Effector CD4-positive, alpha-beta T cell (primary cell): ENCODE results near the gene ADRM1.

Experiments
- DNase-seq: peaks from one replicate; pipeline ENCODE4 v3.0.0-alpha.2; 2020

Gene ADRM1

DNA sequence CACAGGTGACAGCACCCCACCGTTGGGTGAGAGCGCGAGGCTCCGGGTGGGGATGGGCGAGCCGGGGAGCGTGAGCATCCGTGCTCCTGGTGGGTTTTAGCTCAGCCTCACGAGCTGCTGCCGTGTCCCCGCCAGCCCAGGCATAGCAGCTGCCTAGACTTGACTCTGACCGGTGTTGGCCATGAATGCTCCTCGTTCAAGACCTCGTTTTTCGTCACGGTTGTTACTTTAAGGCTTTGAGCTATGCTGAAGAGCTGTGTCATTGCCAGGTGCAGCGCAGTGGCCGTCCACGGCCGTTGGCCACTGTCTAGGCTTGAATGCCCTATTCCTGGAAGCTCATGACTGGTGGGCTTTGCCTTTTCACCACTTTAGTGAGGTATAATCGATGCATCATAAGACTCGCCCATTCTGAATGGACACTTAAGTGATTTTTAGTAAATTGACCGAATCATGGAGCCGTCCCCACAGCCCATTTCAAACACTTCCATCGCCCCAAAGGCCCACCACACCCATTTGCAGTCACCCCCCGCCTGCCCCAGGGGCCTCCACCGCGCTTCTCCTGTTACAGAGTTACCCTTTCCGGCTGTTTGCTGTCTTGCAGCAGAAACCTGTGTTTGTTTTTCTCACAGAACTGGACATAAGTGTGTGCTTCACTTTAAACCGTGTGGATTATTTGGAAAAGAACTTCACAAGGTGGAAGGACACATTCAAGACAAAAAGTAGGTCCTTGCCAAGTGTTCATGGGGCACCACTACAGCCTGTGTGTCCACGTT is 21.4 kb upstream of the ADRM1 start:
- no peak for DNase-seq

DNA sequence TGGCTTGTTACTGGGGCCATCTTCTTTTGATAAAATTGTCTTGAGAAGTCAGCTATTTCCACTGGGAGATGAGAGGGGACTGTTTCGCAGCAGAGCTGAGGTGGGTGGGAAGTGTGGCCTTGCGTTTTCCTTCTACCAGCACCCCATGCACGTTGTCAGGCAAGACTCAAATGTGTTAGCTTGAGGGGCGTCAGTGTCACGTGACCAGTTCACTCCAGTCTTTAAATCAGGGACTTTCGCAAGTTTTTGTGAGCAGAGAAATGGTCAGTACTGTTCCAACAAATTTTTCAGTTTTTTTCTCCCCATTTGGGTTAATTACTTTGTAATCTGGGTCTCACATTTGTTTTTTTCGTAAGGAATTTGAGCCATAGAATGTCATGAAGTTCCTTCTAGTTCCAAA is 20.7 kb upstream of the ADRM1 start:
- DNase-seq: no peak

DNA sequence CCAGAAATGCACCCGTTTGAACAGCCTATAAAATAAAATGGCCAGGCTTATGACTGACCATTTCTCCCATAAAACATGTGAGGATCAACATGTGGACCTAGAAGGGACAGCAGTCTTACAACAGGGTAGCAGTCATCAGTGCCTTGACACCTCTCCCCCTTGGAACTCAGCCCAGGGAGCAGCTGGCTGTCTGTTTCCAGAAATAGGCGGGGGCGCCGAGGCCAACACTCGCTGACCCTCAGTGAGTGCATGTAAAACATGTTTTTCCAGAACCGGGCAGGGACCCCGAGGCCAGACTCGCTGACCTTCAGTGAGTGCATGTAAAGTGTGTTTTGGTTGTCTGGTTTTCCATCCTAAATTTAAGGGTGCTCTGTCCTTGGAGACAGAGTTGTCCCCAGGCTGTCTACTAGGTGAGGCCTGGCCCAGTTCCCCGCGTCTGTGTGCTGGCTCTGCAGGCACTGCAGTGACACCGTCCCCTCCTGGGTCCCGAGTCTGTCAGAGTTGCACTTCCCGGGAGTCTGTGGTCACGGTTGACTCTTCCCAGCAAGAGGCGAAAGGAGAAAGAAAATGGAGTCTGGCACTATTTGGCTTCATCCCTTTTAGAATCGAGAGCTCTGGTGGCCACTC is 19.8 kb upstream of the ADRM1 start:
- no peak for DNase-seq

DNA sequence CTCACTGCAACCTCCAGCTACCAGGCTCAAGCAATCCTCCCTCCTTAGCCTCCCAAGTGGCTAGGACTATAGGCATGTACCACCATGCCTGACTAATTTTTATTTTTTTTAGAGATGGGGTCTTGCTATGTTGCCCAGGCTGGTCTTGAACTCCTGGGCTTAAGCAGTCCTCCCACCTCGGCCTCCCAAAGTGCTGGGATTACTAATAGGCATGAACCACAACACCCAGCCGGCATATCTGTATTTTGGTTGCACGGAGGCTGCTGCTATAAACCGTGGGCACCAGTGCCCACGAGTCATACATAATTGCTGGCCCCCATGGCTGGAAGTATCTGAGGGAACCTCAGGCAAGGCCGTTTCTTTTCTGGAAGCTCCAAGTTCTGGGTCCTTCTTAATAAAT is 18.3 kb upstream of the ADRM1 start:
- no peak for DNase-seq

DNA sequence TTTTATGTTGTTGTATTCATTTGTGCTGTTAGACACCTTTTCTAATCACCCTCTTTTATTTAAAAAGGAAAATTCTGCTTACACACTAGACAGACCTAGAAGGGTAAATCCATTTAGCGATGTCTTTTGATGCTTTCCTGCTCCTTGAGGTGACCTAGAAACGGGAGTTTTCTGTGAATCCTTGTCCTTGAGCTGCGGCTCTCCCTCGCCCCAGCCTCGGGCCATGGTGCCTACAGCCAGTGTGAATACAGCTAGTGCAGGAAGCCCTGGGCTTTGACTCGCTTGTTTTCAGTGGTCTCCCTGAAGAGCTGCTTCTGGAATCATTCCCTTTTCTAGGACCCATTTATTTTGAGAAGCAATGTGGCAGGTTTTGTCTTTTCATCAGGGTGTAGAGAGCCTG is 17.6 kb upstream of the ADRM1 start:
- DNase-seq: no peak

DNA sequence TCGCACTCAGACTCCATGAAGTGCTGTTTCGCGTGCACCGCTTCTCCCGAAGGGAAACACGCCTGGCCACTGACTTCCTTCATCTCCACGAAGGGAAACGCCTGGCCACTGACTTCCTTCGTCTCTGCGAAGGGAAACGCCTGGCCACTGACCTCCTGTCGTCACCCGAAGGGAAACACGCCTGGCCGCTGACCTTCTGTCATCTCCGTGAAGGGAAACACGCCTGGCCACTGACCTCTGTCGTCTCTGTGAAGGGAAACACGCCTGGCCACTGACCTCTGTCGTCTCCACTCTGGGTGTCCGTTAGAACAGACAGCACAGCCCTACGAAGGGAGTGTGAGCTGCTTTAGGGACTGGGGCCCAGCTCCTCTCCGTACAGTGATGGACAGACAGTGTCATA is 17.1 kb upstream of the ADRM1 start:
- no peak for DNase-seq

DNA sequence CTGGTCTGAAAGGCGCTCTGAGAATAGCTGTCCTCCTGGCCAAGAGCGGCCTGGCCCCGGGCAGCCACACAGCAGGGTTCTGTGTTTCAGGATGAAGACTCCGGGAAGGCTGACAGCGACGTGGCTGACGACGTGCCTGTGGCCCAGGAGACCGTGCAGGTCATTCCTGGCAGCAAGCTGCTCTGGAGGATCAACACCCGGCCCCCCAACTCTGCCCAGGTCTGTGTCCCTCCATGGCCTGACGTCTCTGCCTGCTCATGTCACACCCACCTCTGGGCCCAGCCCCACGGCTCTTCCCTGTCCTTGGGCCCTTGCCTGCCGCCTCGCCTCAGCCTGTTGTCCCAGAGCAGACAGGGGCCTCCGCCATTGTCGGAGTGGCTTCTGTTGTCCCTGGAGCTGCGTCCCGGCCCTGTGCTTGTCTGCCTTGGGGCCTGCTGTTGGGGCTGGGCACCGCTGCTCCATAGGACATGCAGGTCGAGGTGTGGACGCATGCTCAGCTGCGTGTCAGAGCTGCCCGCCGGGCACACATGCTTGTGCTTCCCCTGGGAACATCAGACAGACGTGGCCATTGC is 16.2 kb upstream of the ADRM1 start:
- DNase-seq: no peak

DNA sequence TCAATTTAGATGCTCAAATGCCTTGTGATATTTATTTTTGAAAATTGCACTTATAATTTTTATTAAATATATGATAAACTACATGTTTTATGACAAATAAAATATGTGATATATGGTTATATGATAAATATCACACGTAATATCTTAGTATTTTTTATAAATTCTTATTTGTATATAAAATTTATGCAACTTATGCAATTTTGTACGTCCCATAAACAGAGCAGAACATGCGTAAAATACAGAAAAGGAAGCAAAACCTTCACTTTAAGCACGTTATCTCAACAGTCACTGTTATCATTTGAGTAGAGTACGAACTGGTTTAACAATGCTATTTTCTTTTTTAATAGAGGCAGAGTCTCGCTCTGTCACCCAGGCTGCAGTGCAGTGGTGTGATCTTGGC is 15.7 kb upstream of the ADRM1 start:
- DNase-seq: no peak

DNA sequence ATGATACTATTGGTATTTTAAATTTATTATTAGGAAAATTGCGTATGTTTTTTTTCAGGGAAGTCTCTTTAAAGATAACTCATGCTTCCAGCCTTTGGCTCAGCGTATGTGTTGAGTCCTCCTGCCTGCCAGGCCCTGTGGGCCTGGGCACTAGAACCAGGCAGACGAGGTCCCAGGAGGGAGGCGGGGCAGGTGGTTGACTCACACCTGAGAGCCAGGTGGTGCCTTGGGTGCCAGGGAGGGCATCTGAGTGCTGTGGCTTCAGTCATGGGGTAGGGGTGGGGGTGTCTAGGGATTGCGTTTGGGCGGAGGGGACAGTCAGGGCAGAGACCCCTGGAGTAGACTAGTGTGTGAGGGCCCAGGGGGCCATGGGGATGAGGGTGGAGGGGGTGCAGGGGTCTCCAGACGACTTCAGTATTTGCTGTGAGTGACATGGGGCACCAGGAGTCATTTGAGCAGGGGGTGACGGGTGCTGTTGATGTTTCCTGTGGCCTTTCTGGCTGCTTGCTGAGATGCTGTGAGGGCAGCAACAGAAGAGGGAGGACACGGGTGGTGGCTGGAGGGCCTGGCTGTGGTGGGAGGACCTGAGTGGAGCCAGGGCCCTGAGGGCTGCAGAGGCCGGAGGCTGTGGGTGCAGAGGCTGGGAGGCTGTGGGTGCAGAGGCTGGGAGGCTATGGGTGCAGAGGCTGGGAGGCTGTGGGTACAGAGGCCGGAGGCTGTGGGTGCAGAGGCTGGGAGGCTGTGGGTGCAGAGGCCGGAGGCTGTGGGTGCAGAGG is 14.8 kb upstream of the ADRM1 start:
- no peak for DNase-seq

DNA sequence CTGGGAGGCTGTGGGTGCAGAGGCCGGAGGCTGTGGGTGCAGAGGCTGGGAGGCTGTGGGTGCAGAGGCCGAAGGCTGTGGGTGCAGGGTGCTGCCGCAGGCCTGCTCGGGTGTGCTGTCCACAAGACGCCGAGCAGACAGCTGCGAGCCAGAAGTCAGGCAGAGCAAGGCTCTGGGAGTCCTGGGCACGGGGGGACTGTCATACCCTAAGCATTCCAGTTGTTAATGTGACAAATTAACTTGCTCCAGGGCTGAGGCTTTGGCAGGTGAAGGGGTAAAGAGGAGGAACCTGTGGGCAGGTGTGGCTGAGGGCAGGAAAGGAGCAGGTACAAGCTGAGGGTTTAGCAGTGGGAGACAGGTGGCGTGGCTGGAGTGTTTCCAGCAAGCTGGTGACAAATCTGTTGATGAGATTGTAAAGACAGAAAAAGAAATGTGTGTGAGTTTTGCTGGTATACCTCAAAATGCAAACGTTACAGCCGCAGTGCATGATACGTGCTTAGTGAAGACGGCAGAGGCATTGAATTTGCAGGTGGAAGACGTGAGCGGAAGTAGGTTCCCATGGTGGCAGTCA is 14.2 kb upstream of the ADRM1 start:
- DNase-seq: no peak

DNA sequence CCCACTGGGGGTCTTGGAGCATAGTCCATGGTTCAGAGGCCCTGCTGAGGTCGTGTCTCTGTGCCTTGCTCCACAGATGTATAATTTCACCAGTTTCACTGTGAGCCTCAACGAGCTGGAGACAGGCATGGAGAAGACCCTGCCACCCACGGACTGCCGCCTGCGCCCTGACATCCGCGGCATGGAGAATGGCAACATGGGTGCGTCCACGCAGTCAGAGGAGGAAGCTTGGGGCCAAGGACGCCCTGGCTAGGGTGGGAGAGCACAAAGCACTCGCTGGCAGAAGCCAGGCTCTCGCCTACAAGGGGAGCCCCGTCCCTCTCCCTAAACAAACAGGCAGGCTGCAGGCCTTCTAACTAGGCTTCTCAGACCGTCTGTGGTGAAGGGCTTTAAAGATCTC is 13.7 kb upstream of the ADRM1 start:
- DNase-seq: no peak

DNA sequence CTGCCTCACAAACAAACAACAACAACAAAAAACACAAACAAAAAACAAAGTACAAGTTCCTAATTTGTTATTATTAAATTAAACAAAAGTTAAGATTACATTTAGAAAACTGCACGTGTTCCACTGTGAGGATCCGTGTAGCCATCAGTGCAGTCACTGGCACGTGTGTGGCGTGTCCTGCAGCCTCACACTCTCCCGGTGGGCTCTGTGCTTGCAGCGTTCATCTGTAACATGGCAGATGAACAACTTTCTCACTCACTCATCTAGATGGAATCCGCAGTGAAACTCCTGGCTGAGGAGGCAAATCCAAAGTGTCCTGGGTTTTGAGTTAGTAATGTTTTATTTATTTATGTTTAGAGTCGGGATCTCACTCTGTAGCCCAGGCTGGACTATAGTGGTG is 12.9 kb upstream of the ADRM1 start:
- no peak for DNase-seq

DNA sequence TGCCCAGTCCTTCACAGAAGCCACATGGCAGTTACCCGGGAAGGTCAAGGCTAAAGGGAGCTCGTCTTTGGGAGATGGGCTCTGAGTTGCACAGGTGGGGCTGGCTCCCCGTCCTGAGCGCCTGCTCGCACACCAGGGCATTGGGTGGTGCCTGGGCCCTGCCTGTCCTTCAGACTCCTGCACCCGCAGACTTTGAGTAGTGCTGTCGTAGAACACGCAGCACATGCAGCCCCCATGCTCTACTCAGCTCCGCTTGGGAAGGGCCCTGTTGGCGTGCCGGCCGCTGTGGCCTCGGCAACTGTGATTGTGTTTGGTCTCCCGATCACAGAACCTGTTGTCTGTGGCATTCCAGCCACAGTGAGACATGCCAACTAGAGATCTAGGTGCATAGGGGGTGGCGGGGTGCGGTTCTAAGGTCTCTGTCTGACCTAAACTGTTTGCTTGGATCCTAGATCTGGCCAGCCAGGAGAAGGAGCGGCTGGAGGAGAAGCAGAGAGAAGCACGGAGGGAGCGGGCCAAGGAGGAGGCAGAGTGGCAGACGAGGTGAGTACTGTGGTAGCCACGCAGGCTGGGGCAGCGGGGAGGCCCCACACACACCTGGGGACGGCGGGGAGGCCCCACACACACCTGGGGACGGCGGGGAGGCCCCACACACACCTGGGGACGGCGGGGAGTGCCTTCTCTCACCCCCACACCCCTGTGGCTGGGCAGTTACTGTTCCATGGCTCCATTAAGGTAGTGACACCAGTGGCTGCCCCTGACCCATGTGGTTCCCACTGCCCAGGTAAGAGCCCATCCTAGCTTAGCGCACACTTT is 11.3 kb upstream of the ADRM1 start:
- DNase-seq: no peak

DNA sequence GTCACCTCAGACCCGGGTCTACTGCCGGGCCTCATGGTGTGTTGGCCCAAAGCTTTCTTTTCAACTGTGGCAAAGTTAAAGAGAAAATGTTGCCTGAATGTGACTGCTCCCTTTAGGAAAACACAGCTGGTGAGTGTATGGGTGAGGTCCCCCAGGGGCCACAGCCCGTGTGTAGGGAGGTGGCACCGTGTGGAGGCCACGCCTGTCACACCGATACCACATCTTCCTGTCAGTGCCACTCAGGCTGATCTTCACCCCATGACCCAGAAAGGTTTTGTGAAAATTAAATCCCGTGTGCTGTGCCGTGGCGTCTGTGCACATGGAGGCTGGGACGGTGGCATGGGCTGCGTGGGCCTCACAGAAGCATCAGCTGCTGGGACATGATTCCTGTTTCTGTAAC is 10.7 kb upstream of the ADRM1 start:
- no peak for DNase-seq

DNA sequence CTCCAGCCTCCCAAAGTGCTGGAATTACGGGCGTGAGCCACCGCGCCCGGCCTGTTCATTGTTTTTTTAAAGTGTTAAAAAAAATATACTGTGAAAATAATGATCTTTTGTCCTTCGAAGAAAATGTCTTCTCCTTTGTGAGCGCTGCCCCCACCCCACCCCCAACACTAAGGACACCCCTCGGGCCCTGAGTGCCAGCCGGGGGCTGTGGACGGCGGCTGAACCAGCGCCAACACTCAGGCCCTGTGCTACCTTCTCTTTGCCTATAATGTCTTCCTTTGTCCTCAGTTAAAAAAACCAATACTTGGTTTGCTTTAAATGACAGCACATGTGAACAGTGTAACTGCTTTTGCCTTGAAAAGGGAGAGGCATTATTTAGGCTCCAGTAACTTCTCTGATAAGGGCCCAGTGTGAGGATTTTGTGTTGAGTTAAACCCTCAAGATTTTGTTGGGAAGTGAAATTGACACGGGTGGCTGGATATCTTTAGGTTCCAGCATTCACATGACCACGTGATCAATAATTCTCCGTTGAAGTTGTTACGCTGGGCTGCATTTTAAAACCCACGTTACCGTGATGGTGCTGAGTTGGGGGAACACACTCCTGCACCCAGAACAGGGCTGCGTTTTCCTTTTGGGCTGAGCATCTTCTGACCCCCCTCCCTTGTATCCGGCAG is 9.5 kb upstream of the ADRM1 start:
- no peak for DNase-seq

DNA sequence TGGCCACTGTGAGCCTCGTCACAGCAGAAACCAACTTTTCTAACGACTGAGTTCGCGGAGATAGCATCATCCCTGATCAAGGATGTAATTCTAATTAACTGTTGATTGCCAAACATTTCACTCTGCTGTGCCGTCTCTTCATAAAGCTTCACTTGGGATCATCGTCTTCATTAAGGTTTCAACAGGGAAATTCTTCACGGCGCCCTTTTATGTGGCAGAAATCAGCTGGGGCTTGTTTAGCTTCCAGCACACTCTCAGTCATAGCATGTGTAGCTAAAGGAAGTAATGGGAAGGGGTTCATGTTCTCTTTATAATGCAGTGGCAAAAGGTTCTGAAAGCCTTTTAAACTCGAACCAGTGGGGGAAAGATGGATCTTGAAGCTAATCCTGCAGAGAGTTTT is 8.9 kb upstream of the ADRM1 start:
- no peak for DNase-seq

DNA sequence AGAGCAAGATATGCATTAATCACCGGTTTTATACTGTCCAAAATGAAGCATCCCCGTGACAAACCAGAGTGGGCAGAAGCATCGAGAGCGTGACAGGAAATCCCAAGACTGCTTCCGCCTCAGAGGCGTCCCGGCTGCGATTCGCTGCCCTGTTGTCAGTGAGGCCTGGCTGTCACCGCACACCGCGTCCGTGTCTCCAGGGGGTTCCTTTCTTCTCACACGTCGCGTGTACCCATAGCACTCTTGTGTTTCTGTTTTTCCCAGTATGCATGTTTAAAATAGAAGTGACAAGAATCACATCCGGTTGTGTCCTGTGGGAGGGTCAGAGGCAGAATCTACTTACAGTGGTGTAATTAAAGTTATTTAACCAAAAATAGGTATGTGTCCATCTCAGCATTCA is 8.3 kb upstream of the ADRM1 start:
- no peak for DNase-seq

DNA sequence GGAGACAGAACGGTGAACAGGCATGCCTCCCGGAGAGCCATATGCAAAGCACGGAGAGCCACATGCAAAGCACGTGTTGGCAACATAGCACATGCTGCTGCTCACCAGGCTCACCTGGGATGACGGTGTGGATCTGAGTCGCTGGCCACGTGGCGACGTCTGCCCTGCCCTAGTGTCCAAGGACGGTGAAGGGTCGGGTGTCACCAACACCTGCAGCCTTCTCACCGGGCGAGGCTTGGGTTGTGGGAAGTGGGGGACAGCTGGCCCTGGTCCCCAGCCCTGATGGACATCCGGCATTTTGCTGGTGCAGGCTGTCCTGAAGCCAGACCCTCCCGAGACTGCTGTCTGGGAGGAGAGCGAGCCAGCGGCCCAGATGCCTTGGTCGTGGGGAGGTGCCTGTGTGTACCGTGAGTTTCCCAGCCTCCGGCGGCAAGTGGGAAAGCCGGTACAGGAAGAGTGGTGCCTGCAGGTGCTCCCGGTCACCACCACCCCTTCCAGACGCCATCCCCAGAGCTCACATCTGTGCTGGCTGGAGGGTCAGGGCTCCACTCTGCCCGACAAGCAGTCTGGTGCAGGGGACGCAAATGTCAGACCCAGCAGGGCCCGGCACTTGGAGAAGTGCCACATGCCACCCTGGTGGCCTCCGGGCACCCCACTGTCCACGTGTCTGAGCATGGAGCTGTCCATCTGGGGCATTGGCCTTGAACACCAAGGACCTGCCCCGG is 5.9 kb upstream of the ADRM1 start:
- no peak for DNase-seq

DNA sequence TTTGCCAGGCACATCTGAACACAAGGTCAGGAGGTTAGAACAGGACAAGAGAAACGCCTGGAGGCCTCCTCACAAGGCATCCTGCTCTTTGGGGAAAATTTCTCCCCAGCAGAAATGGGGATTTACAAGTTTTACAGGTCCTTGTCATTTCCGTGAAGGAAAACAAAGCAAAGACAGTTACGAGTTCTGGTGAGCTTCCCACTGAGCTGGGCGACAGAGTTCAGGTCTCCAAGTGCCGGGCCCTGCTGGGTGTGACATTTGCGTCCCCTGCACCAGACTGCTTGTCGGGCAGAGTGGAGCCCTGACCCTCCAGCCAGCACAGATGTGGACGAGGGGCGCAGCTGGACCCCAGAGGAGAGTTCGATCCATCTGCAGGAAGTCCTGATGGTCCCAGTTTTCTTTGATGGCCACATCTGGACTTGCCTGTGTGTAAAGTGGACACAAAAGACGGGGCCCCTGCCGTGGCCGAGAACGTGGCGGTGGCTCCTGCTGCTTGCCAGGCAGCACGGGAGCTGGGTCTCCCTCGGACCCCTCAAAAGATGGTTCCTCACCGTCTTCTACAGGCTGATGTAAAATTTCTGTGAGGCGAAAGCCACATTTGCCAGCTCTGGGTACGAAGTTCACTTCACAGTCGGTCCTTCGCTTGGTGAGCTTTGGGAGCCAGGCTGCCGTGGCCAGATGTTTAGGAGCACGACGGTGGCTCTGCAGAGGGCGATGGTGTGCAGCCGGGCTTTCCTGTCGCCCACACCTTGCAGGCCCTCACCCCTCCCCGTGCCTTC is 5.2 kb upstream of the ADRM1 start:
- DNase-seq: no peak

DNA sequence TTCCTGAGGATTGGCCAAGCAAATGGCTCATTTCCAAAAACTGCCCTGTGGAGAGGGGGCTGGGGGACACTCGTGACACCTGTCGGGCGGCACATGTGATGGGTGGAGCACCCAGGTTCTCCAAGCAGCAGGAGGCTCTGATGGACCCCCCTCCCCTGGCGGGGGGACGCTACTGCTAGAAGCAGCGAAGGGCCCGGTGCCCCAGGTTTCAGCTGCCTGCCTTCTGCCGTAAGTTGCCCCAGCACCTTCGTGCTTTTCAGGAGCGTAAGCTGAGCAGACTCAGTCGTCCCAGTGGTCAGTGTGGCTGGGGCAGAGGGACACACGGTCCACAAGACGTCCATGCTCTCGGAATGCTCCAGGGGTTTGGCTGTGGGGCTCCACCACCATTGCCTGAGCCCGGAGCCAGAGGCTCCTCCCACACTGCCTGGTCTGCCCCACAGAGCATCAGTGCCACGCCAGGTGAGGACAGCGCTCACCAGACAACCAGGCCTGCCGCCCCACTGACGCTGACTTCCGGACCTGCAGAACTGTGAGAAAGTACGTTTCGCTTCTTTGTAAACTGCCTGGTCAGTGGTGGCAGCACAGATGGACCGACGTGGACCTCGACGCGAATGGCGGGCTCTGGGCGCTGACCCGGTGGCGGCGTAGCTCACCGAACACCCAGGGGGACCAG is 4.1 kb upstream of the ADRM1 start:
- DNase-seq: no peak
